GM10248 (cell line): Measurements from ENCODE around the gene SMIM35.

Experiments used
- CTCF ChIA-PET: fragments of 300-600 bp; sonication (Branson Sonifier 250); formaldehyde crosslinking; extraction: SDS; loops from one replicate; lab custom pipeline; 2021; ENCODE audit warnings: antibody characterized with exemption; lab: Yijun Ruan, JAX
- POLR2A ChIA-PET: fragments of 350-650 bp; sonication (Branson Sonifier 250); formaldehyde crosslinking; extraction: SDS; loops from one replicate; lab custom pipeline; 2020; ENCODE audit warnings: antibody characterized with exemption; lab: Yijun Ruan, JAX
- DNase-seq: peaks from one replicate; pipeline ENCODE4 v3.0.0; 2012; ENCODE audit errors: extremely low spot score
- CTCF ChIP-seq: IDR thresholded peaks from 2 replicates; pipeline ENCODE4 v1.5.1; 2012; ENCODE audit warnings: mild to moderate bottlenecking, low read depth; ENCODE audit errors: extremely low read depth, missing control alignments, control extremely low read depth

SMIM35 gene

GRCh38 chr11:118092907-118093571 lies 6.3 kb upstream of the SMIM35 start:
- DNase-seq = no peak
- ChIA-PET CTCF (interaction anchor here (0.8 to 1.0 kb wide), 3 partner anchors 10 to 146 kb away, joined by 3 to 4 read pairs (median 3); no protein-coding TSS in a partner anchor), POLR2A (no interaction called here)
- TF ChIP-seq CTCF = no peak

- TF ChIP-seq CTCF = no peak
- DNase-seq = no peak
- POLR2A ChIA-PET = no interaction called here
- CTCF ChIA-PET = no interaction called here
These were observed 4.9 kb upstream of the SMIM35 start for GRCh38 chr11:118091690-118092089.

- ChIA-PET CTCF (no interaction called here), POLR2A (no interaction called here)
- no peak for TF ChIP-seq CTCF
- no peak for DNase-seq
These were observed 3.9 kb upstream of the SMIM35 start for GRCh38 chr11:118090545-118091162.

GRCh38 chr11:118088531-118088930 lies 1.8 kb upstream of the SMIM35 start:
- DNase-seq = no peak
- ChIA-PET POLR2A (no interaction called here), CTCF (interaction anchor here (1.1 to 1.7 kb wide), 3 partner anchors 11 to 271 kb away, joined by 4 to 5 read pairs (median 5); partner anchors contain the start of gene TMPRSS4)
- no peak for TF ChIP-seq CTCF

- no peak for TF ChIP-seq CTCF
- ChIA-PET POLR2A (no interaction called here), CTCF (interaction anchor here (1.1 kb wide), 1 partner anchor 10 kb away, joined by 5 read pairs; the partner anchor contains the start of gene TMPRSS4)
- DNase-seq = no peak
These were observed 1.2 kb upstream of the SMIM35 start for GRCh38 chr11:118087931-118088330.

GRCh38 chr11:118084656-118085055 lies 2.1 kb downstream of the SMIM35 start:
- DNase-seq = no peak
- POLR2A ChIA-PET = no interaction called here
- CTCF ChIA-PET = interaction anchor here (1.5 kb wide), 1 partner anchor 138 kb away, joined by 4 read pairs; no protein-coding TSS in a partner anchor
- TF ChIP-seq CTCF = no peak
